ENCODE data around the gene NEK4.

NEK4 gene

GRCh38 chr3:52707585-52707984, 63.2 kb downstream of the NEK4 start:
- no peak for TF ChIP-seq SIN3A (IDR thresholded peaks at IDR 0.05; ENCODE audit: borderline replicate concordance, insufficient read depth, low read length)
- TF ChIP-seq REST (IDR thresholded peaks at IDR 0.05; ENCODE audit: insufficient read depth in 1 of 2, low read depth in 2 of 2, low read length in 2 of 2) = no peak
- TF ChIP-seq TAF1 (IDR thresholded peaks at IDR 0.05; ENCODE audit: borderline replicate concordance, insufficient read depth, low read length) = no peak
- TF ChIP-seq POLR2AphosphoS5 (IDR thresholded peaks at IDR 0.05; ENCODE audit: low read depth, low read length) = no peak
- TF ChIP-seq FOXP2 (optimal IDR thresholded peaks at IDR 0.05; ENCODE audit: borderline replicate concordance, extremely low read depth, extremely low read length, insufficient read depth) = no peak

GRCh38 chr3:52705688-52706686, 64.8 kb downstream of the NEK4 start, which contains the start of the genes GLT8D1 and SPCS1:
Gene GLT8D1 (minus strand): TSS chr3:52705791. CDS start chr3:52700460, 5,331 bp downstream.
Gene SPCS1 (plus strand): TSS chr3:52706106. CDS start chr3:52706247, 141 bp downstream.
- peak; percentile 91; the same call in 1 of the 2 replicates for TF ChIP-seq SIN3A (IDR thresholded peaks at IDR 0.05; ENCODE audit: borderline replicate concordance, insufficient read depth, low read length)
- 0 out of 4 replicates have a peak, but pooled peaks of 1 of the 2 experiments have one; percentile 6 for TF ChIP-seq REST (IDR thresholded peaks at IDR 0.05; ENCODE audit: insufficient read depth in 1 of 2, low read depth in 2 of 2, low read length in 2 of 2)
- peak; percentile 71 for TF ChIP-seq POLR2AphosphoS5 (IDR thresholded peaks at IDR 0.05; ENCODE audit: low read depth, low read length)
- peak; percentile 38 for TF ChIP-seq FOXP2 (optimal IDR thresholded peaks at IDR 0.05; ENCODE audit: borderline replicate concordance, extremely low read depth, extremely low read length, insufficient read depth)
- TF ChIP-seq TAF1 (IDR thresholded peaks at IDR 0.05; ENCODE audit: borderline replicate concordance, insufficient read depth, low read length) = peak; percentile 65; the same call in 1 of the 2 replicates

DNA sequence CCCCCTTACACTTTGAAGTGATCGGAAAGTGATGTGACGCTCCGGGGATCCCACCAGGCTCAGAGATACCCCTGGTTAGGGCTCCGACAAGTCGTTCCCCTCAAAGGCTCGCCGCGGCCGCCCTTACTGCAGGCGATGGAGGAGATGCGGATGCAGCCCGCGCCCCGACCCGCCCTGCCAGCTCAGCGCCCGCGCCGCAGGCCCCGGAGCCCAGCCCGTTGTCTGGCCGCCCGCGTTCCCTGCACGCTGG, 65.4 kb downstream of the NEK4 start:
- TF ChIP-seq POLR2AphosphoS5 (IDR thresholded peaks at IDR 0.05; ENCODE audit: low read depth, low read length) = no peak
- no peak for TF ChIP-seq SIN3A (IDR thresholded peaks at IDR 0.05; ENCODE audit: borderline replicate concordance, insufficient read depth, low read length)
- TF ChIP-seq FOXP2 (optimal IDR thresholded peaks at IDR 0.05; ENCODE audit: borderline replicate concordance, extremely low read depth, extremely low read length, insufficient read depth) = no peak
- TF ChIP-seq TAF1 (IDR thresholded peaks at IDR 0.05; ENCODE audit: borderline replicate concordance, insufficient read depth, low read length) = no peak
- TF ChIP-seq REST (IDR thresholded peaks at IDR 0.05; ENCODE audit: insufficient read depth in 1 of 2, low read depth in 2 of 2, low read length in 2 of 2) = no peak

DNA sequence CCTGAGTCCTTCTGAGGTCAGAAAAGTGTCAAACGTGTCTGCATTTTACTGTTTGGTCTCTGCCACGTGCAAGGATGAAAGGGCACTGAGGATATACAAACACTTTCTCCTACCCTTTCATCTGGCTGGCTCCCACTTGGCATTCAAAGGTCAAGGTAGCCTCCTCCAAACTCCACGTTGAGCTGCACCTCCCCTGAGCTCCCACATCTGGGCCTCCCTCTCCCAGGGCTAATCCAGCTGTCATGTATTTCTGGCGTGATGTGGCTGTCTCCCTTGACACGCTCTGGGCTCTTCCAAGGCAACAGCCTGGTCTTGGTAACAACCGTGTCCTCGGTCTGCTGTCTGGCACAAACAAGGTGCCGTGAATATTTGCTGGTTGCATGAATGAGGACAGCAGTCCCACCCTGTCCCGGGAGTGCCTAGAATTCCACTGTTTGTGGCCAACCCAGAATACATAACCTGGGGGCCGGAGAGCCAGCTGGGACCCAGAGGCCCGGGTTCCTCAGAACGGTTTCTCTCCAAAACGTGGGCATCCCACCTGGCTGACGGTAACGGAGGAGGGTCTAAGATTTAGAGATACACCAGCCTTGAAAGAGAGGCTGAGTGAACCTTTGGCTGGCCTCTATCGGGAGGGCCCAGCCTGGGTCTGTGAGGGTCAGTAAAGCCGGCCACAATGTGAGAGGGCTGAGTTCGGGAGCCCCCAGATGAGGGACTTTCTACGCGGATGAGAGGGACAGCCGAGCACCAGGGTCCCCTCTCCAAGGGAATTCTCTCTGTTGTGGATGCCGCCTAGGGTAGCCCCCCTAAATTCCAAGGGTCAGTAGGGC, 65.9 kb downstream of the NEK4 start:
- TF ChIP-seq TAF1 (IDR thresholded peaks at IDR 0.05; ENCODE audit: borderline replicate concordance, insufficient read depth, low read length) = no peak
- no peak for TF ChIP-seq FOXP2 (optimal IDR thresholded peaks at IDR 0.05; ENCODE audit: borderline replicate concordance, extremely low read depth, extremely low read length, insufficient read depth)
- no peak for TF ChIP-seq SIN3A (IDR thresholded peaks at IDR 0.05; ENCODE audit: borderline replicate concordance, insufficient read depth, low read length)
- no peak for TF ChIP-seq POLR2AphosphoS5 (IDR thresholded peaks at IDR 0.05; ENCODE audit: low read depth, low read length)
- no peak for TF ChIP-seq REST (IDR thresholded peaks at IDR 0.05; ENCODE audit: insufficient read depth in 1 of 2, low read depth in 2 of 2, low read length in 2 of 2)

All from PFSK-1 (cell line).